Thyroid gland (tissue), 4 donors: Measurements from ENCODE around the gene FBRSL1.

Experiments used
- POLR2A ChIP-seq, 2 donors: fragments of 450-650 bp; IDR thresholded peaks; one replicate each; pipeline ENCODE4 v1.6.1; 2017; ENCODE audit warnings: antibody characterized with exemption in 2 of 2, mild to moderate bottlenecking in 2 of 2, moderate library complexity in 1 of 2
- TF ChIP-seq, protein P1 (sequence below), 6 experiments: fragments of 200-600 bp in 3 of 6; fragments of 450-650 bp in 3 of 6; sonication (generic) in 3 of 6; IDR thresholded peaks; one replicate each; pipeline ENCODE4 v1.5.1; 2016 to 2019; ENCODE audit warnings: antibody characterized with exemption in 6 of 6, mild to moderate bottlenecking in 2 of 6, inconsistent platforms in 1 of 6, moderate library complexity in 1 of 6

DNA sequence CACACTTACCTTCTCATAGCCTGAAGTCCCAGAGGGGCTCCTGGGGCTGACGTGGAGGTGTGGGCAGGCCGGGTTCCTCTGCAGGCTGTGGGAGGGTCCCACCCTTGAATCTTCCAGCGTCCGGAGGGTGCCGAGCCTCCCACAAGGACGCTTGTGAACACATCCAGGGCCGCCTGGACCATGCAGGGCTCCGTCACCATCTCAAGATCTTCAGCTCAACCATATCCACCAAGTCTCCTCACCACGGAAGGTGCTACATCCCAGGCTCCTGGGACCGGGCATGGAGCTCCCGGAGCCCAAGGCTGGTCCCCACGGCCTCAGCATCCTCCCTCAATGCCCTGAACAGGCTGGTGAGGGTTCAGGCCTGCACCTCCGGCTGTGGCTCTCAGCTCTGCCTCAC is 10.7 kb upstream of the FBRSL1 start:
- TF ChIP-seq, protein P1, sequence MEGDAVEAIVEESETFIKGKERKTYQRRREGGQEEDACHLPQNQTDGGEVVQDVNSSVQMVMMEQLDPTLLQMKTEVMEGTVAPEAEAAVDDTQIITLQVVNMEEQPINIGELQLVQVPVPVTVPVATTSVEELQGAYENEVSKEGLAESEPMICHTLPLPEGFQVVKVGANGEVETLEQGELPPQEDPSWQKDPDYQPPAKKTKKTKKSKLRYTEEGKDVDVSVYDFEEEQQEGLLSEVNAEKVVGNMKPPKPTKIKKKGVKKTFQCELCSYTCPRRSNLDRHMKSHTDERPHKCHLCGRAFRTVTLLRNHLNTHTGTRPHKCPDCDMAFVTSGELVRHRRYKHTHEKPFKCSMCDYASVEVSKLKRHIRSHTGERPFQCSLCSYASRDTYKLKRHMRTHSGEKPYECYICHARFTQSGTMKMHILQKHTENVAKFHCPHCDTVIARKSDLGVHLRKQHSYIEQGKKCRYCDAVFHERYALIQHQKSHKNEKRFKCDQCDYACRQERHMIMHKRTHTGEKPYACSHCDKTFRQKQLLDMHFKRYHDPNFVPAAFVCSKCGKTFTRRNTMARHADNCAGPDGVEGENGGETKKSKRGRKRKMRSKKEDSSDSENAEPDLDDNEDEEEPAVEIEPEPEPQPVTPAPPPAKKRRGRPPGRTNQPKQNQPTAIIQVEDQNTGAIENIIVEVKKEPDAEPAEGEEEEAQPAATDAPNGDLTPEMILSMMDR (IDR thresholded peaks at IDR 0.05) = no peak
- TF ChIP-seq POLR2A (IDR thresholded peaks at IDR 0.05) = no peak
